HEK293 (cell line): ENCODE measurements around the gene MADCAM1.

Source experiments
- CTCF ChIP-seq: fragments of 450-650 bp; formaldehyde crosslinking; IDR thresholded peaks from 2 replicates; pipeline ENCODE4 v1.5.1; 2016; ENCODE audit warnings: missing biosample characterization, missing genetic modification characterization
- SETDB1 ChIP-seq: IDR thresholded peaks from one replicate; pipeline ENCODE4 v1.6.1; 2017; ENCODE audit warnings: mild to moderate bottlenecking, low read length, moderate library complexity, mixed read lengths; ENCODE audit not compliant: insufficient read length
- SP2 ChIP-seq: fragments of 450-650 bp; formaldehyde crosslinking; IDR thresholded peaks from 2 replicates; pipeline ENCODE4 v1.5.1; 2016; ENCODE audit warnings: missing biosample characterization, missing genetic modification characterization
- TCF7L2 ChIP-seq: IDR thresholded peaks from 2 replicates; pipeline ENCODE4 v1.6.1; 2011; ENCODE audit warnings: low read depth, mild to moderate bottlenecking, inconsistent platforms, low read length, moderate library complexity, borderline replicate concordance
- YY1 ChIP-seq: fragments of 450-650 bp; formaldehyde crosslinking; IDR thresholded peaks from 2 replicates; pipeline ENCODE4 v1.5.1; 2018; ENCODE audit warnings: missing biosample characterization, missing genetic modification characterization
- ZEB2 ChIP-seq: fragments of 450-650 bp; formaldehyde crosslinking; IDR thresholded peaks from 2 replicates; pipeline ENCODE4 v1.5.1; 2016; ENCODE audit warnings: missing biosample characterization, missing genetic modification characterization
- ZNF114 ChIP-seq: fragments of 450-650 bp; formaldehyde crosslinking; IDR thresholded peaks from 2 replicates; pipeline ENCODE4 v1.5.0; 2017; ENCODE audit warnings: missing biosample characterization, missing genetic modification characterization
- ZNF302 ChIP-seq: fragments of 450-650 bp; formaldehyde crosslinking; IDR thresholded peaks from 2 replicates; pipeline ENCODE4 v1.5.1; 2016; ENCODE audit warnings: missing biosample characterization, missing genetic modification characterization, low read depth
- ZNF488 ChIP-seq: fragments of 450-650 bp; formaldehyde crosslinking; IDR thresholded peaks from 2 replicates; pipeline ENCODE4 v1.5.1; 2016; ENCODE audit warnings: missing biosample characterization, missing genetic modification characterization
- ZNF521 ChIP-seq: fragments of 450-650 bp; formaldehyde crosslinking; IDR thresholded peaks from 2 replicates; pipeline ENCODE4 v1.5.1; 2017; ENCODE audit warnings: missing biosample characterization, mild to moderate bottlenecking, missing genetic modification characterization
- ZNF626 ChIP-seq: fragments of 450-650 bp; sonication (Bioruptor Pico); formaldehyde crosslinking; IDR thresholded peaks from 2 replicates; pipeline ENCODE4 v1.5.1; 2018; ENCODE audit warnings: missing biosample characterization, missing genetic modification characterization, inconsistent platforms

GRCh38 chr19:504616-505015, 8.3 kb downstream of the MADCAM1 start:
- TF ChIP-seq TCF7L2 (no peak), SP2 (no peak), ZNF521 (tag by site-specific recombination) (no peak), ZNF114 (tag by site-specific recombination) (no peak), YY1 (tag by site-specific recombination) (no peak), CTCF (tag by site-specific recombination) (no peak), SETDB1 (no peak), ZNF626 (tag by site-specific recombination) (no peak), ZEB2 (tag by site-specific recombination) (no peak), ZNF302 (tag by site-specific recombination) (no peak), ZNF488 (tag by site-specific recombination) (no peak)
